ENCODE results near the gene CBX2.
A peak's percentile ranks its signal among the peaks of the same experiment; 100 is the strongest.

Gene CBX2

DNA sequence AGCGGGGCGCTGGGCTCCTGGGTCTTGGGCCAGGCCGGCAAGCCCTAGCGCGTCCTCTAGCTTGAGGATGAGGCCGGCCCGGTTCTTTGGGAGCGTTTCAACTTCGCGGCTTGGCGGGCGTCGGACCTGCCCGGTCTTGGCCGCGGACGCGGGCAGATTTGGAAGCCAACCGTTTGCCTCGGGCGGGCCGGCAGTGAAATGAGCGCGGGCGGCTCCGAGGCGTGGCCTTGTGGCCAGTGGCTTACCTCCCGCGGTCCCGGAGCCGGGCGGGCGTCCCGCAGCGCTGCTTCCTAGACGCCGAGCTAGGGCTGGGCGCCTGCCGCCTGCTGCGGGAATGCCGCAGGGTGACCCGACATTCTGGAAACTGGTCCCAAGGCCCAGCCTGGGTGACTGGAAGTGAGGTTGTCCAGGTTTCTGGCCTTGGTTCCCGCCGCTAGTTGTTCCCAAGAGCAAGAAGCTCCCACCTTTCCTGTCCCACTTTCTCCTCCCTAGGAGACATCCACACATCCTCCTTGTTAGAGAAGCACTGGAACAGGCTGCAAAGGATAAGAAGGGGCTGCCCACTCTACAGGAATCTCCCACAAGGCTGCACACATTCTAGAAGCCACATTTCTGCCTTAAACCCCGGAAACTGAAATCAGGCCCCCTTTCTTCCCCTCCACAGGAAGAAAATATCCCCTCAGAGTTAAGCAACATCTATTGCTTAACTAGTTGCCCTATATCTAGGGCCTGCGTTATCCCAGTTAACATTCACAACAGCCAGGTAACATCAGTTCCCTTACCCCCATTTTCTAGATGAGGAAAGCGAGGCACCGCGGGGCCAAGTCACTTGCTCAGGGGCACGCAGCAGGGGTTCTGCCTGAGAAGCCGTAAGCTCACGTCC, 23.4 kb downstream of the CBX2 start:
- no peak for DNase-seq

DNA sequence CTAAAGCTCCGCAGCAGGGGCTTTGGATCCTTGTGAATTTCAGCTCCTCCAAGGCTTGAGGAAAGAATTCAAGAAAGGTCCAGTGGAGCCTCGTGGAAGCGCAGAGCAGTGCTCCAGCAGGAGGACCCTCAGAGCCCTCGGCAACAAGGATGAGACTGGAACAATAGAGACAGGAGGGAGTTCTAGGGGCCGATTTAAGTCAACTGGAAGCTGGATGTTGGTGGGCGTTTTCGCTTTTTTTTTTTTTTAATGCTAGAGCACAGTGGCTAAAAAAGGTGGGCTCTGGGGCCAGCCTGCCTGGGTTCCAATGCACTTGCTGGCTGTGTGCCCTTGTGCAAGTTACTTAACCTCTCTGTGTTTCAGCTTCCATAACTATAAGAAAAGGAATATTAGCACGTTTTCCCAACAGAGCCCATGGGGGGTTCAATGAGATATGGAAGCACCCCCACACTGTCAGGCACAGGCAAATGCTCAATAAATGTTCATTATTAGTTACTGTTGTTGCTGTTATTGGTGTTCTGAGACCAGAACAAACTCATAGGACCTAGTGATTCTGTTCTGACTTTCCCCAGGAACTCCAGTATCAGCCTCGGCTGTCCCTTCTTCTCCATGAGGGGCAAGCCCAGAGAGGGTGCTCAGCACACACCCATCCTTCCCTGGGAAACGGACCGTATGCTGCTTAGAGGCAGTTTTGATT, 24.2 kb downstream of the CBX2 start:
- no peak for DNase-seq

- no peak for DNase-seq
These were observed 24.9 kb downstream of the CBX2 start for GRCh38 chr17:79802736-79803420.

GRCh38 chr17:79803421-79803996, 25.6 kb downstream of the CBX2 start:
- no peak for DNase-seq

DNA sequence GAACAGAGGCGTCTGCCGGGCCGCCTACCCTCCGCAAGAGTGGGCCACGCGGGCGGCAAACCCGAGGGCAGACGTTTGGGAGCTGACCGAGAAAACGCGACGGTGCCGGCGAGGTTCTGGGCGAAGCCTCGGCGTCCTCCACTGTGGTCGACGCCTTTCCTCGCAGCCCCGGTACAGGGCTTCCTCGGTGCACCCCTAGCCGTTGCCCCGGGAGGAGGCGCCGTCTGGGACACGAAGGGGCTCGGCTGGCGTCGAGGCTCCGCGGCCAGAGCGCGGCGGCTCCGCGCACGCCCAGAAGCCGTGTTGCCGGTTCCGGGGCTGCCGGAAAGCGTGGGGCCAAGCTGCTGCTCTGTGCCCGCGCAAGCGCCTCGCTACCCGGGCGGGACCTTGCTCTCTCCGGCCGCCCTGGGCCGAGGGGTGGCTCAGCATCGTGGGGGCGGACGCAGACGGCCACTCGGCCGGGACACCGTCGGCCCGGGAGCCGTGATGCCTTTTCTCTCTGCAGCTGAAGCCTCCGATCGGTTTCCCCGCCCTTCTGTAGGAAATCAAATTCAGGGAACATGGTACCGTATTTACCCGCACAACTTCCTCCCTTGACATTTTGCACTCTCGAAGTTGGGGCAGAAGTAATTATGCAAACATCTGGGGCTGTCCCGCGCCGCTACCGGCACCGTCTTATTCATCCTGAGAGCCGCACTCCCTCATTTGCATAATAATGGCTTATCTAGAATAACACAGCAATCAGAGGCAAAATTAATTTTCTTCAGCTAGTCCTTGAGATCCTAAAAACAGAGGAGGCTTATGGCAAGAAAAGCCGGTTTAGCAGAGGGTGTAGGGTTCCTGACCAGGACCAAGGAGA, 26.3 kb downstream of the CBX2 start:
- no peak for DNase-seq

DNA sequence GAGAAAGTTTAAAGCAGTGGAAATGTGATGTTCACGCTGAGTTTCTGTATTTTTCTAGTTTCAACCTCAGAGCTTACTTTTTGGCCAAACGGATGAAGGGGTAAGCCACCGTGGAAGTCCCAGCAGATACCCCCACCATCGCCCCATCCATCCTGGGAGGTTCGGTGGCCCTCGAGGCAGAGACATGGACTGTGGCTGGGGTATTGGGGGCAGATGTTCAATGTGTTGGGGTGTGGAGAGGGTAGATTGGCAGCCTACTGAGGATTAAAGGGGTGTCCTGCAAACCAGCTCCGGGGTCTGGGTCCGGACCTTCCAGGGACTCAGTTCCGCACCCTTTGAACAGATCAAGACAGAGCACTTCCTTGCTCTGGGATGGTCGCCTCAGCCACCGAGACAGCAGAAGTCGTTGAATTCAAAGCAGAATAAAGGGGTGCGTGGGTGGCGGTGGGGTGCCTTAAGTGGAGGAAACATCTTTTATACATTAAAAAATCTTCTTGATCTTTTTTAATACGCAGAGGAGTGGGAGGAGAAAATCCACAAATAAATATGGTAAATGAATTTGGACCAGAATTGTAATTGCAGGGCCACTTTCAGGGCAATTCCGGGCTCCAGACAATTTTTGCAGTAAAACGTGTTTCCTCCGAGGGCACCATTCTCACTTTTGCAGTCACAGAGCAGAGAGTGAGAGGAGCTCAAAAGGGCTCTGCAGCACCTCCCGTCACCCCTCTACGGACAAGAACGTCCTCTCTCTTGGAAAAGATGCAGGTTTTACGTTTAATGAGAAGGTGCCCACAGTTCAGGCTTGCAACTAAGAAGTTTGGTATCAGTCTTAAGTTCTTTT, 27.1 kb downstream of the CBX2 start:
- no peak for DNase-seq

- DNase-seq, result no peak
These were observed 28.5 kb downstream of the CBX2 start for GRCh38 chr17:79806446-79806760.

DNA sequence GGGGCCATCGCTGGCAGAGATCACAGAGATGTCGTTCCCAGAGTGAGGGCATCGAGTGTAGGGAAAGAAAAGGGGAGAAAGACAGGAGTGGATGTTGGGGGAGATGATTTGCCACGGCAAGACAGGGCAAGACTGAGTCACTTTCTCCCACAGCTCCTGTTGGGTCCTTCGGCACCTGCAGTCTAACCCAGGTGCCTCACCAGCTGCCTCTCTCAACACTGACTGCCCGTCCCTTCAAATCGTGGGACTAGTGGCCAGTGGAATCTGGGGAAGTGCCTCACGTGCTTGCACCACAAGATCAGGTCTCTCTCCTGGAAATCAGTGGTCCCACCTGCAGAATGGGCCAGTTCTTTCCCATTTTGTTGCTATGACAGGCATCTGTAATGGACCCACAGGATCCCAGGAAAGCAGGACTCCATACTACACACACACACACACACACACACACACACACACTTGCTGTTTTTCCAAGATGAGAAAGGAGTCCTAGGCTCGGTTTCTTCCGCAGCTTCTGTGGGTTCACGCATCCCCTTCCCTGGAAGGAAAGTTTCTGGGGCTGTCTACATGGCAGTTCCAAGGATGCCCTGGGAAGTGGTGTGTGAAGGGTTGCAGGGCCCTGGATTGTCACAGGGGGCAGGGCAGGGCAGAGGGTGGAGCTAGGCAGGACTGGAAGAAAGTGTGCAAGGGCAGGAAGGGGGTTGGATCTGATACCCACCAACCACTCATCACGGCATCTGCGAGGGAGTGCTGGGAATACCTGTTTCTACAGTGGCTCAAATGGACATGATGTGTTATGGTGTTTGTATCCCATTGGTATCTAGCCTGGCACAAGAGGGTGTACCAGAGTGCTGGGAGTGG, 29.1 kb downstream of the CBX2 start:
- DNase-seq, result no peak

- peak; percentile 57 for DNase-seq
These were observed 31.0 kb downstream of the CBX2 start for GRCh38 chr17:79808763-79809529.

DNA sequence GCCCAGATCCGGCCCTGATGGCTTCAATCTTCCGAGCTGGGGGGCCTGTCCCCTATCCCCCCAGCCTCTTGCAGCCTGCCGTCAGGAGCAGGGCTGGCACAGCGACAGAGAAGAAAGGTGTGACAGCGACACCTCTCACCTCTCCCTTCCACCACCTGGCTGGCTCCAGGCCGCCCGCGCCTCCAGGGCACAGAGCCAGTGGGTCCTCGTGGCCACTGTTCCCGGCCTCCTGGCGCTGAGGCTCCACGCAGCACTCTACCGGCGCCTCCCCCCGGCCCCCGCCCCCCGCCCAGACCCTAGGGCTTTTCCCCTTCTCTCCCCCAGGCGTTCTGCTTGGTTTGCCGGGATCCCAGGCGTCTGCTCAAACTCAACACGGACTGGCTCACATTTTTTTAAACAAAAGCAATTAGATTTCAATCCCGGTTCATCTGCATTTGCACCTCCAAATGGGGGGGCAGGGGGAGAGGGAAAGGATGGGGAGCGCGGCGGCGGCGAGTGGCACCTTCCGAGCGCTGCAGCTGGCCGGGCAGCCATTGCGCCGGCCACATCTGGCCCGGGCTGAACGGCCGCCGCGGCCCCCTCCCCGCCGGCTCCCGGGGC, 31.7 kb downstream of the CBX2 start:
- DNase-seq, result peak; percentile 51

GRCh38 chr17:79810130-79811010, 32.4 kb downstream of the CBX2 start:
- DNase-seq, result peak; percentile 92

GRCh38 chr17:79811011-79811867, 33.3 kb downstream of the CBX2 start:
- DNase-seq, result peak; percentile 73

GRCh38 chr17:79811868-79812352, 34.0 kb downstream of the CBX2 start:
- DNase-seq, result no peak

DNA sequence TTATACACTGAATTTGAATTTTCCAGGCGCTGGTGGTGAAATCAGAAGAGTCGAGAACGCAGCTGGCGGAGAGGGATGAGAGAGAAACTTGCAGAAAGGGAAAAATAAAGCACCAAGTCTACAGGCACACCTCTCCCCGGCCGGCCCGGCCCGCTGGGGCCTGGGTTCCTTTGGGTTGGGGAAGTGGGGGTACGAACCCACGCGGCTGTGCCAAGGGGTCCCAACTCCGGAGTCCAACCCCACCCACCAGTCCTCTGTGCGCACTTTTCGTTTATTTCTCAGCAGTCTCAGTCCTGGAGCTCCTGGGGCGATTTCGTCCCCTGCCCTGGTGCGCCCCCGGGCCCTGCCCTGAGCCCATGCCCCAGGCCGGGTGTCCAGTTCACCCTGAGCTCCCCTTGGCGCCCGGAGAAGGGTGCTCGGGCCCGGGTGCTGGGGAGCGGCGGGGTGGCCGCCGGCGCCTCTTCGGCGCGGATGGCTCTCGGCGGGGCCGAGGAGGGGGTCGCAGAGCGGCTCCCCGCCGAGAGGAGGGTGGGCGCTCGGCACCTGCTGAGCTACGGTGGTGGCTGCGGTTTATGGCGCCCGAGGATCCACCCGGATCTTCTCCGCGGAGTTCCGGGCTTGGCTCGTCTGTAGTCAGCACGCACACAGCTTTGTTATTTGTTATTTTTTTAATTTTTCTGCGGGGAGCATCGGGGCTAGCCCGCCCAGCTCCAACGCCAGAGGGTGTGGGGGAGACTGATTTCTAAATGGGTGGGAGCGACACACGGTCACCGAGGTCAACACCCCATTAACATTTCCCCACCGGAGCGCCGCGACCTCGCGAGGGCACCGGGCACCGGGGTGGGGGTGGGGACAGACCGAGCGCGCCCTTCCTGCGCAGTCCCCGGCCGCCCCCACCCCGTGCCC, 34.7 kb downstream of the CBX2 start:
- peak; percentile 40 for DNase-seq

GRCh38 chr17:79813297-79814126, 35.6 kb downstream of the CBX2 start:
- DNase-seq, result peak; percentile 54
